AG20443 (cell line): ENCODE measurements around the gene CTAG1B.
"Not testable (repeated sequence)": the region's sequence is repeated elsewhere in the genome, so short reads cannot be mapped to it uniquely, and the experiment has no call there.

Source experiments
- DNase-seq: peaks from one replicate; pipeline ENCODE4 v3.0.0; 2012; ENCODE audit warnings: low spot score, mixed read lengths

The CTAG1B gene

DNA sequence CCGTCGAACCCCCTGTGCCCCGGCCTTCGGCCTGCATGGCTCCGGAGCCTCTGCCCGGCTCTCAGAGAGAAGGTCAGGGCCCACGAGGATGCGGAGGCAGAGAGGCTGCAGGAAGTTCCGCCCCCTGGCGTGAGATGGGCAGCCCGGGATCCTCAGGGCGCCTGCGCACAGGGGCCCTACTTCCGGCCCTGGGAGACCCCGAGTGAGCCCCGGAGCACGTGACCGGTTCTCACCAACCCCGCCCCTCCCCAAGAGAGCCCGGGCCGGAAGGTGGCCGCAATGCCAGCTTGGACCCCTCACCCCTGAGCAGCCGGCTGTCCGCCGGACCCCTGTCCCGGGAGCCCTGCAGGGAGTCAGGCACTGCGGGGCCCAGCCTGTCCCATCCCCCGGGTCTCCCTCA lies at the start of gene CTAG1B:
Gene CTAG1B, minus strand, starts transcription at position 101 of the 400 bp plus-strand sequence. Its CDS starts 64 bp downstream, at position 37.
- not testable (repeated sequence) for DNase-seq

DNA sequence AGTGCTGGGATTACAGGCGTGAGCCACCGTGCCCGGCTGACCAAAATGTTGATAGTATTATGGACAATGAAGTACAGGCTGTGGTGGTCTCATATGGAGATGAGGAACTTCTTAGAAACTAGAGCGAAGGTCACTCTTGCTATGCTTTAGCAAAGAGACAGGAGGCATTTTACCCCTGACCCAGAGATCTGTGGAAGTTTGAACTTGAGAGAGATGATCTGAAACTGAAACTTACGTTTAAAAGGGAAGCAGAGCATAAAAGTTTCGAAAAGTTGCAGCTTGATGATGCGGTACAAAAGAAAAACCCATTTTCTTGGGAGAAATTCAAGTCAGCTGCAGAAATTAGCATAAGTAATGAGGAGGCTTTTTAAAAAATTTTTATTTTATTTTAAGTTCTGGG lies 42.8 kb upstream of the CTAG1B start:
- DNase-seq = no peak

DNA sequence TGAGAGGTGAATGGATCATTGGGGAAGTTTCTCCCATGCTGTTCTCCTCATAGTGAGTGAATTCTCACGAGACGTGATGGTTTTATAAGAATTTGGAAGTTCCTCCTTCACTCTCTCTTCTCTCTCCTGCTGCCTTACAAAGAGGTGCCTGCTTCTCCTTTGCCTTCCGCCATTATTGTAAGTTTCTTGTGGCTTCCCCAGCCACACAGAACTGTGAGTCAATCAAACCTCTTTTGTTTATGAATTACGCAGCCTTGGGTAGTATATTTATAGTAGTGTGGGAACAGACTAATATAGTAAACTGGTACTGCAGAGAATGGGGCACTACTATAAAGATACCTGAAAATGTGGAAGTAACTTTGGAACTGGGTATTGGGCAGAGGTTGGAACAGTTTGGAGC lies 42.1 kb upstream of the CTAG1B start:
- no peak for DNase-seq

DNA sequence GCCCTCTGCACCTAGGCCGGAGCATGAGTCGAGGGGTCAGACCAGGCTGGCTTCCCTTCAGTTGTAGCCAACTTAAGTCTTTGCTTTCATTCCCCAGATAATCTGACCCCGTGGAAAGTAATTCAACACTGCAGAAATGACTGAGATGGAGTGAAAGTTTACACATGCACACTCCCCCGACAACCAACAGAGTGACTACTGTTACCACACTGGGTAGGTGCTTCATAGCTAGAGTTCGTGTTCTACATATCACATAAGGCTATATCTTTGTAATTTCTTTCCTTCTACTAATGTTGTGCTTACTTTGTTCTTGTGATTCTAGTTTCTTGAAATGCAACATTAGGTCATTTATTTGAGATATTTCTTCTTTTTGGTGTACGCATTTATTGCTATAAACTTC lies 41.5 kb upstream of the CTAG1B start:
- DNase-seq = no peak

GRCh38 chrX:154658957-154659356 lies 39.9 kb upstream of the CTAG1B start:
- no peak for DNase-seq

- DNase-seq = no peak
Measured at GRCh38 chrX:154658187-154658586, 39.1 kb upstream of the CTAG1B start.

DNA sequence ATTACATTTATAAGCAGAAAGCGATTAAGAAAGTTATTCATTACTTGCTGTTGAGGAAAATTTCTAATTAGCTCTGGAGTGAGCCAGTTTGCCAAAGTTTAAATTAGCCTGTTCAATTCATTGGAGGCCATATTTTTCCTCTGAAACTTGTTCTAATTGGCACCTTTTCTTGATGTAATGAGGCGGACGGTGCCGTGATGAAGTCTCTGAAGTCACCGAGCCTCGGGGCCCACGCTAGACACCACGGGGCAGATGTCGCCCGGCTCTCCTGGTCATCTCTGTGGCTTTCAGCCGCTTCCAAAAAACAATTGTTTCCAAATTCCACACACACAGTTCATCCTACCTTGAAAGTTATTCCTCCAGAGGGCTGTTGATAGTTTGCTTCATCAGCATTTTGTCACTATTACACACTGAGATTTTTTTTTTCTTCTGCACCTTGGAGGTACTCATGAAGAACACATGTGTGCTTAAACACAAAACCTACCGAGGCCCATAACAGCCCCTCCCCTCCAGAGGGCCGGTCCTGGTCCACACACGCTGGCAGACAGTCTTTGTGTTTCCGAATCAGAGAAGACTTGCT lies 38.2 kb upstream of the CTAG1B start:
- no peak for DNase-seq

DNA sequence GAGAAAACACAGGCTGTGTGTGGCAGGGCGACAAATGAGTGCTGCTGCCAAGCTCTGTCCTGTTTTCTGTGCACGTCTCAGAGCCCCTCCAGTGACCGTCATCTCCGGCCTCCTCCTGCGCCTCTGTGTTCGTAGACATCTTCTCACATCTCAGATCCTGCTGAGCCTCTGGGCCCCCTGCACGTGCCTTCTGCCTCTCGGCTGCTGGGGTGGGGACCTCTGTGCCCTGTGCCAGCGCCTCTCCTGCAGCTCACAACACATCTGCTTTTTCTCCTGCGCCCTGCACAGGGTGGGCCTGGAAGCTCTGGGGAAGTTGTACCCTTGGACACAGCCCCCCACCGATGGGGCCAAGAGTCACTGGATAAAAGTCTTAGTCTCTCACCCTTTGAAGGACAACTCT lies 36.7 kb upstream of the CTAG1B start:
- DNase-seq = no peak

DNA sequence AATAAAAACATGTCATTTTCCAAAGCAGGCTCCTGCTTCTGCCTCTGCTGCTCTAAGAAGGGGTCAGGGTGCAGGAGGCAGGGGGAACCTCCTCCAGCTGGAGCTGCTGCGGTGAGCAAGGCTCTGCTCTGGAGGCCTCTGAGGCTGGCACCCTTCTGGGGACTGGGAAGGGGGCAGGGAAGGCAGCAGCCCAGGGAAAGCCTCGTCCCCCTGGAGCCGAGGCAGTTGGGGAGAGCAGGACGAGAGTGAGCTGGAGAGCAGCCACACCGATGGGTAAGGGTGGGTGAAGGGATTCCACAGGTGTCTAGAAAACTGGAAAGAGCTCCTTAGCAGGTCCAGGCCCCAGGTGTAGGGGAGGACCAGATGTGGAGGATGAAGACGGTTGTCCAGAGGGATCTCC lies 36.3 kb upstream of the CTAG1B start:
- no peak for DNase-seq

DNA sequence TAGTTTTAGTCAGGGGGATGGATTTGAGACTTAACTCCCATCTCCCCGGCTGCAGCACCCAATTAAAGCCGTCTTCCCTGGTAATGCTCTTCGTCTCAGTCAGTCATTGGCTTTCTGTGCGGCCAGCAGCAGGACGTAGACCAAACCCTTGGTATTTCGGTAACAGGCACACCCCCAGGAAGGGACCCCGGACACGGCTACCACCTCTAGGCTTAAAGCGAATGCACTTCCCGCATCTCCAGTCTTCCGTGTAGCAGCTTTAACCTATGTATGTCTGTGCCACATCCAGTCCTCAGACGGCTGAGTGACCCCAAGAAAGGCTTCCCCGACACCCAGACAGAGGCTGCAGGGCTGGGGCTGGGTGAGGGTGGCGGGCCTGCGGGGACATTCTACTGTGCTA lies 35.8 kb upstream of the CTAG1B start:
- no peak for DNase-seq

GRCh38 chrX:154654372-154654771 lies 35.3 kb upstream of the CTAG1B start:
- no peak for DNase-seq

- DNase-seq = not testable (repeated sequence)
Measured at GRCh38 chrX:154653413-154653812, 34.3 kb upstream of the CTAG1B start, which contains the start of gene CTAG2. CTAG2 (minus strand) TSS chrX:154653579; CDS start chrX:154653515, 64 bp downstream.

DNA sequence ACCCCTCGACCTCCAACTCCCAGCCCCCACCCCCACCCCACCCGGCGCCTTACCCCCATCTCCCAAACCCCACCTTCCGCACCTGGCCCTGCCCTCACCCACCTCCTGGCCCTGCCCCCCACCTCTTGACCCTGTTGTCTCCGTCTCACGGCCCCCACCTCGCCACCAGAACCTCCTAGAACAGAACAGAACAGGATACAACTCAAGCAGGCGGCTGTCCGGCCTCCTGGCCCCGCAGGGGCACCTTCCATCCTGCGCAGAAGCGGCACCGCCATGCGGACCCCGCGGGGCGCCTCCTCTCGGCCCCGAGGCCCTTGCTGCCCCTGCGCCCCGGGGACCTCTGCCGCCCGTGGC lies 33.9 kb upstream of the CTAG1B start:
- no peak for DNase-seq

DNA sequence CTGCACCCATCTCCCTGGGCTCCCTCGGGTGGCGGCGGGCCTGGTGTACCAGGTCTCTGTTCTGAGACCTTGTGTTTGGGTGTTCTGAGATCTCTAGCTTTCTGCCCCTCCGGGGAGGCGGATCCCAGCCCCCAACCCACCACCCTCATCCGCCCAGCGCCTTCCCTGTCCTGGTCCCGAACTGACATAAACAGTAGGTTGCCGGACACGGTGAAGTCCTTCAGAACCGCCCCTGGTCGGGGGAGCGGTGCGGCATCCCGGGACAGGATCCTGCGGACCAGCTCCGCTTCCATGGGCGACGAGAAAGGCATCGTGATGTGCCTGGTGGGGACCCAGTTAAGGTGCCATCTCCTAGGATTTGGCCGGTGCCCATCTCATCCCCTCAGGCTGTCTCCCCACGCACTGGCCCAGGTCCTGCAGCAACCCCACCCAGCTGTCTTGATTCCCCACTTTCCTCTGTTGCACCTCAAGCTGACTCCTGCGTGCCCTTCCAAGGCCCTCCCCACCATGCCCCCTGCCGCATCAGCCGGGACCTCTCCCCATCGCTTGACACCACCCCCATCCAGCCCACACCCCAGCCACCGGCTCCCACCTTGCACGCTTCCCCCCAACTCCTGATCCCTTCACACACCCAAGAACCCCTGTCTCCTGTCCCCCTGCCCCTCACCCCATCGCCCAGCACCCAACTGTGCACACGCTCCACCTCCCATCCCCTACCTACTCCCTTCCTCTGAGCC lies 33.4 kb upstream of the CTAG1B start:
- DNase-seq = no peak

- DNase-seq = no peak
Measured at GRCh38 chrX:154650221-154650510, 31.1 kb upstream of the CTAG1B start.

DNA sequence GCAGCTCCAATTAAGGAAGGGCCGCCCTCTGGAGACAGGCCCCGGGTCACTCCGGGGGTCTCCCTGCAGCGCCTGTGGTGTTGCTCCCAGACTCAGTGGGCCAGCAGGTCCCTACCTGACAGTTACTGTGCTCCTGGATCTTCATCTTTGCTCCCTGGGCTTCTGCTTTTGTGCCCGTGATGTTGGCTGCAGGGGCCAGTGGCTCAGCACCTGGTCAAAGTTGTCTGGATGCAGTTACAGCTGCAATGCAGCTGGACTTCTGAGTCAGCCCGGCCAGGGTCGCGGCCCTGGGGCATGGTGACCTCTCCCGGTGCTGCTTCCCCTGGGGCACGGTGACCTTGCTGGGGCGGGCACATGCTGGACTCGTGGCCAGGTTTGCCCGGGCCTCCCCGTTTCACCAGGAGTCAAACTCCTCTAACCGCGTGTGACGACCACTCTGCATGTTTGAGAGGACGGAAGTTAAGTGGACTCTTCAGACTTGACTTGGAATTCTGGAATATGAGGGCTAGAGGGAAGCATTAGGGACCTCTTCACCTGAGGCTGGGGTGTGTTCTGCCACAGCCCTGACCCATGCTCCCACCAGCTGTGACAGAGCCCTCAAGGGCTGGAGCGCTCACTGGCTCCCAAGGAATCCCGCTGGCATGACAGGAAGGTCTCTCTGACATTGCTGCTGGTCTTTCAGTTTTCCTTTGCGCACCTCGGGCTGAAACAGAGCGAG lies 30.6 kb upstream of the CTAG1B start:
- no peak for DNase-seq

DNA sequence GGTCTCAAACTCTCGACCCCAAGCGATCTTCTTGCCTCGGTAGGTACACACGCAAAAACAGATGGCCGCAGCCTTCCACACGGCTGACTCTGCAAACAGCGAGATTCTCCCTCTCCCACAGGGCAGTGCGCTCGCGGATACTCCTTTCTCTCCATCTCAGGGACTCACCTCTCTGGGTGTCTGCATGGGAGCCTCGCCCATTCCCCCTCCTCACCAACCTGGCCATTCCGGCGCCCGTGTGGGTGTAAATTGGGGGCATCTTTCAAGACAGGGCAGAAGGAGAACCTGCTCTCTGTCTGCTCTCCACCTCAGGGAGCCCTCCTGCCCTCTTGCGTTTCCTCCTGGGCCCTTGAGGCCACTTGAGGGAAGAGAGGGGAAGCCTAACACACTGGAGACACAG lies 29.8 kb upstream of the CTAG1B start:
- DNase-seq = no peak

- not testable (repeated sequence) for DNase-seq
Measured at GRCh38 chrX:154645745-154646378, 26.8 kb upstream of the CTAG1B start.

- not testable (repeated sequence) for DNase-seq
Measured at GRCh38 chrX:154643708-154644107, 24.6 kb upstream of the CTAG1B start.

- not testable (repeated sequence) for DNase-seq
Measured at GRCh38 chrX:154641740-154642139, 22.7 kb upstream of the CTAG1B start.

DNA sequence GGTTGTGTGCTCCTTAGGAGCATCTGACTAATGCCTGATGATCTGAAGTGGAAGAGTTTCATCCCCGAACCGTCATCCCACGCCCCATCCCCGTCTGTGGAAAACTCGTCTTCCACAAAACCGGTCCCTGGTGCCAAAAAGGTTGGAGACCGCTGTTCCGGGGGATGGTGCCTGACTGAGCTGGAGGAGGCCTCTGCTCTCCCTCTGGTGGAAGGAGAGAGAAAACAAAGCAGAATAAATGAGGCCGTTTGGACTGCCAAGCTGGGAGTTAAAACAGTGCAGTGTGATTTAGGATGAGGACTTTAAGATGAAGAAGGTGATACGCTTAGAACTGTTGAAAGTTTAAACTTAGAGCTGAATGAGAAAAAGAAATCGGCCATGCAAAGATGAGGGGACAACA lies 14.6 kb upstream of the CTAG1B start:
- not testable (repeated sequence) for DNase-seq

DNA sequence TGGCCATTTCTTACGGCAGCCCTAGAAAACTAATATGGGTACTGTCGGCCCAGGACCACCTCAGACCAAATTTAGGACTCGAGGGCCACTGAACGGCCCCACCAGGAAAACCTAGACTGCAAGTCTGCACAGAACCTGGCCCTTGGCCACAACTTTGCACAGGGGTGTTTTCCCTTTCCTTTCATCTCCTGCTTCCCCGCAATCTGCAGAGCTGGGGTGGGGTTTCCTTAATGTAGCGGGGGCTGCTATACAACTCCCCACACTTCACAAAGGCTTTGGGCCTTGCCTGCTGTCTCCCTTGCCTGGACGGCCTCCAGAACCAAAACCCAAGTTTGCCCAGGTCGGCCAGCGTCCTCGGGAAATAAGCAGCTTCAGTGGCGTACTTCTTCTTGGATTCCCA lies 11.9 kb upstream of the CTAG1B start:
- DNase-seq = not testable (repeated sequence)

DNA sequence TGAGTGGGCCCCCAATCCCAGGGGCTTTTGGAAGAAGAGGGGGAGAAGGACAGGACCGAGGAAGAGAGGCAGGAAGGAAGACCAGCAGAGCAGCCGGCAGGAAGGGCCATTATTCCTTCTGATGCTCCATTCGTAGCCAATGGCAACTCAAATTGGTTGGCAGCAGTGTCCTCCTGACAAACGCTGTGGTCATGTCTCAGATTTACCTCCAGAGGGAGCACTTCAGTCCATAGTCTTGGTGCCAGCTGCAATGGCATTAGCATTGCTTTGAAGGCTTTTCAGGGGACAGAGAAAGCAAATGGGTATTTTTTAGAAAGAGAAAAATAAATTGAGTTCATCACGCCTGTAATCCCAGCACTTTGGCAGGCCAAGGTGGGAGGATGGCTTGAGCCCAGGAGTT lies 9.9 kb upstream of the CTAG1B start:
- DNase-seq = not testable (repeated sequence)
